ENCODE data around the gene KIF23.

DNA sequence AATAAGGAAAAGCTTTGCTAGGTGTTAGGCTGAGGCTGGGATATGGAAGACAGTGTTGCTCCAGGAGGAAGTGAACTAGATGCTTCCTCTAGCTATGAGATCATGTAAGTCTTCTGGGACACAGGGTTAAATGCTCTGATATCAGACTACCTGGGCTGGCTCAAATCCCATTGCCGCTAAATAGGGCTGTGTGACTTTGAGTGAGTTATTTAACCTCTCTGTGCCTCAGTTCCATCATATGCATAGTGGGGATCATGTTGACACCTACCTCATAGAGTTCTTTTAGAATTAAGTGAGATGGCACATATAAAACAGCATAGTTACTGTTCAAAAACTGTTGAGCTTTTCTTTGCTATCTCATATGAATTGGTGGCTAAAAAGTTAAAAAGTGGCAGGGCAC is 51.1 kb downstream of the KIF23 start:
- TF ChIP-seq CTCF (IDR thresholded peaks at IDR 0.05), result no peak
- TF ChIP-seq POLR2A (IDR thresholded peaks at IDR 0.05), result no peak
